HG02970 (cell line): ENCODE measurements around the gene PNN.
"Not testable (repeated sequence)": the region's sequence is repeated elsewhere in the genome, so short reads cannot be mapped to it uniquely, and the experiment has no call there.

Experiments used
- ATAC-seq: cut with Tn5 transposase; IDR thresholded peaks from one replicate; pipeline ENCODE4 v1.9.1; 2021; ENCODE audit warnings: mild to moderate bottlenecking, moderate library complexity, moderate number of reproducible peaks; ENCODE audit not compliant: unreplicated experiment, low FRiP score

PNN gene

GRCh38 chr14:39228509-39229221 lies 53.6 kb downstream of the PNN start:
- ATAC-seq = peak; percentile 14

- peak; percentile 61 for ATAC-seq
These were observed 54.1 kb downstream of the PNN start for GRCh38 chr14:39229222-39229543.

GRCh38 chr14:39229601-39230110 lies 54.6 kb downstream of the PNN start:
- ATAC-seq = no peak

GRCh38 chr14:39230416-39231035 lies 55.5 kb downstream of the PNN start:
- ATAC-seq = no peak

- ATAC-seq = not testable (repeated sequence)
These were observed 56.9 kb downstream of the PNN start for GRCh38 chr14:39231751-39232553.
